Measurements from ENCODE around the gene BTAF1. TPM values are rescaled to one million over a fixed set of nuclear protein-coding genes. Genes with fewer than 3 reads are reported as not detected.

Gene BTAF1
- total RNA-seq, 1 donor from 2014 or later: 27.2 TPM

GRCh38 chr10:91987397-91988037 lies 63.9 kb downstream of the BTAF1 start:
- H3K36me3 ChIP-seq (ENCODE audit: control insufficient read depth, insufficient read depth, low read length): no peaks in the 10 kb centered on the region
- H3K4me3 ChIP-seq (ENCODE audit: low read depth, low read length): no peak overlapping the region
- no peak for DNase-seq (ENCODE audit: low read depth)
- H3K27me3 ChIP-seq (ENCODE audit: control insufficient read depth, insufficient read depth, low read length): no peaks in the 10 kb centered on the region
- TF ChIP-seq CTCF (IDR thresholded peaks at IDR 0.05; ENCODE audit: insufficient read depth, low read length, poor library complexity, severe bottlenecking): no peak

- H3K4me3 ChIP-seq (ENCODE audit: low read depth, low read length): no peak overlapping the region
- no peaks in the 10 kb centered on the region for H3K27me3 ChIP-seq (ENCODE audit: control insufficient read depth, insufficient read depth, low read length)
- H3K36me3 ChIP-seq (ENCODE audit: control insufficient read depth, insufficient read depth, low read length): no peaks in the 10 kb centered on the region
- DNase-seq (ENCODE audit: low read depth): no peak
- no peak for TF ChIP-seq CTCF (IDR thresholded peaks at IDR 0.05; ENCODE audit: insufficient read depth, low read length, poor library complexity, severe bottlenecking)
These were observed 68.5 kb downstream of the BTAF1 start for GRCh38 chr10:91992031-91992430.

- no peak for DNase-seq (ENCODE audit: low read depth)
- Histone ChIP-seq H3K4me3 (ENCODE audit: low read depth, low read length) (no peak overlapping the region), H3K27me3 (ENCODE audit: control insufficient read depth, insufficient read depth, low read length) (no peaks in the 10 kb centered on the region), H3K36me3 (ENCODE audit: control insufficient read depth, insufficient read depth, low read length) (no peaks in the 10 kb centered on the region)
- TF ChIP-seq CTCF (IDR thresholded peaks at IDR 0.05; ENCODE audit: insufficient read depth, low read length, poor library complexity, severe bottlenecking): no peak
These were observed 72.7 kb downstream of the BTAF1 start for GRCh38 chr10:91996266-91996665.

- H3K36me3 ChIP-seq (ENCODE audit: control insufficient read depth, insufficient read depth, low read length): no peaks in the 10 kb centered on the region
- DNase-seq (ENCODE audit: low read depth): no peak
- no peak overlapping the region for H3K4me3 ChIP-seq (ENCODE audit: low read depth, low read length)
- no peak for TF ChIP-seq CTCF (IDR thresholded peaks at IDR 0.05; ENCODE audit: insufficient read depth, low read length, poor library complexity, severe bottlenecking)
- H3K27me3 ChIP-seq (ENCODE audit: control insufficient read depth, insufficient read depth, low read length): no peaks in the 10 kb centered on the region
These were observed 78.0 kb downstream of the BTAF1 start for GRCh38 chr10:92001581-92001980.

GRCh38 chr10:92001995-92002394 lies 78.4 kb downstream of the BTAF1 start:
- Histone ChIP-seq H3K4me3 (ENCODE audit: low read depth, low read length) (no peak overlapping the region), H3K36me3 (ENCODE audit: control insufficient read depth, insufficient read depth, low read length) (no peaks in the 10 kb centered on the region), H3K27me3 (ENCODE audit: control insufficient read depth, insufficient read depth, low read length) (no peaks in the 10 kb centered on the region)
- DNase-seq (ENCODE audit: low read depth): no peak
- TF ChIP-seq CTCF (IDR thresholded peaks at IDR 0.05; ENCODE audit: insufficient read depth, low read length, poor library complexity, severe bottlenecking): no peak

GRCh38 chr10:92003258-92003657 lies 79.7 kb downstream of the BTAF1 start:
- no peak for DNase-seq (ENCODE audit: low read depth)
- H3K36me3 ChIP-seq (ENCODE audit: control insufficient read depth, insufficient read depth, low read length): no peaks in the 10 kb centered on the region
- no peak overlapping the region for H3K4me3 ChIP-seq (ENCODE audit: low read depth, low read length)
- H3K27me3 ChIP-seq (ENCODE audit: control insufficient read depth, insufficient read depth, low read length): no peaks in the 10 kb centered on the region
- TF ChIP-seq CTCF (IDR thresholded peaks at IDR 0.05; ENCODE audit: insufficient read depth, low read length, poor library complexity, severe bottlenecking): no peak

Measured in kidney epithelial cell (primary cell).